ENCODE results near the gene PRICKLE2.
"Not testable (repeated sequence)": the region's sequence is repeated elsewhere in the genome, so short reads cannot be mapped to it uniquely, and the experiment has no call there.

PRICKLE2 gene

DNA sequence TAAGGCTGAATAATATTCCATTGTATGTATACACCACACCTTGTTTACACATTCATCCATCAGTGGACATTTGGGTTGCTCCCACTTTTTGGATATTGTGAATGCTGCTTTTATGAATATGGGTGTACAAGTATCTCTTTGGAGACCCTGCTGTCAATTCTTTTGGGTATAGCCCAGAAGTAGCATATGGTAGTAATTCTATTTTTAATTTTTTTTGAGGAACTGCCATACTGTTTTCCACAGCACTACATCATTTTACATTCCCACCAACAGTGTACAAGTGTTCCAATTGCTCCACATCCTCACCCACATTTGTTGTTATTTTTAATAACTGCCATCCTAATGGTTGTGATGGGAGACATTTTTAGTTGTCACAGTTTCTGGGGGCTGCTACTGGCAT lies 132.1 kb downstream of the PRICKLE2 start:
- no peak for DNase-seq

DNA sequence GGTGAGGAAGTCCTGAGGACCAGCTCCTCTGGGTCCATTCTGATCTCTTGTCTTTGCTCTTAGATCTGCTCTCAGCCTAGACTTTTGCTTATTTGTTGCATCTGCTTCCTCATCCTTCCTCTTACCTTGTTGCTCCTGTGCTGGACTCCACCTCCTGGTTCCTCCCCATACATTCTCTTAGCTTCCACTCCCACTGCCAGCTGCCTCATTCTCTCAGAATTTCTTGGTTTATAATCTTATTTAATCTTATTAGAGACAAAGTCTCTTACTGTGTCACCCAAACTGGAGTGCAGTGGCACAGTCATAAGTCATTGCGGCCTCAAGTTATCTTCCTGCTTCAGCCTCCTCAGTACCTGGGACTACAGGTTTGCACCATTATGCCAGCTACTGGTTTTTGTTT lies 133.8 kb downstream of the PRICKLE2 start:
- no peak for DNase-seq

DNA sequence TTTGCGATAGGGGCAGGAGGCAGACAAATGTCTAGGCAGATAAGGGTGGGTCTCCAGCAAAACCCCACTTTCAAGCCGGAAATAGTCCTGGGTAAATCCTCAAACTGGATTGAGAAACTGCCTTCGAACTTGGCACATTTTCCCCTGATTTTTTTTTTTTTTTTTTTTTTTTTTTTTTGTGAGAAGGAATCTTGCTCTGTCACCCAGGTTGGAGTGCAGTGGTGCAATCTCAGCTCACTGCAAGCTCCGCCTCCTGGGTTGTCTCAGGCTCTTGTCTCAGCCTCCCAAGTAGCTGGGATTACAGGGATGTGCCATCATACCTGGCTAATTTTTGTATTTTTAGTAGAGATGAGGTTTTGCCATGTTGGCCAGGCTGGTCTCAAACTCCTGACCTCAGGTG lies 135.9 kb downstream of the PRICKLE2 start:
- not testable (repeated sequence) for DNase-seq

DNA sequence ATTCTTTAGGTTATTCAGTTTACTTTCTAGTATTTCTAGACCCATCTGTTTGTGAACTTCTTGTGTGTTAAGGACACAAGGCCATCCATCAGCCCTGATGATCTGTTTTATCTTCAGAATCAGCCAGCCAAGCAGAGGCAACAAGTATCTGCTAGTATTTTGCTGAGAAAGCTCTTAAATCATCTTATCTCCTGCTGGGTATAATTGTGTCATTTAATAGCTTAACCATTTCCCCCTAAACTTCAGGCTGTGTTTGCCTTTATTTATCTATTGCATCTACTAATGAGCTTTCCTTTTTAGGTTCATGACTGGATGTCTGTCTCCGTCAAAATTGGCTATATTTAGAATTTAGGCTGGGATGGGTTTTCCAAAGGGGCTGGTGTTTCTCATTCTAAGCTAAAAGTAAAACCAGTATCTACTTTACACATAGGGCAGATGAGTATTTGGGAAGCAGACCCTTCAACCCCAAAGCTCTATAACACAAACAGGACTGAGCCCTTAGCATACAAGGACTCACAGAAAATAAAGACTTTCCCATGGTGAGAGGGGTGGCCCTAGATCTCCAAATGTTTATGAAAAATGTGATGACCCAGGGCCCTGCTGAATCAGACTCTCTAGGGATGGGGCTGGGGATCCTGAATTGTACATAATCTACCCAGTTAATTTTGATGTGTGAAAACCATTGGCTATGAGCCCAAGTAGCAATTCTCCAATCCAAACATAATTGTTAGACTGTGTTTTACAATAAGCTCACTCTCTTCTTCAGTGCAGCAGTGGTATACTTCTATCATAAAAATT lies 136.7 kb downstream of the PRICKLE2 start:
- no peak for DNase-seq

DNA sequence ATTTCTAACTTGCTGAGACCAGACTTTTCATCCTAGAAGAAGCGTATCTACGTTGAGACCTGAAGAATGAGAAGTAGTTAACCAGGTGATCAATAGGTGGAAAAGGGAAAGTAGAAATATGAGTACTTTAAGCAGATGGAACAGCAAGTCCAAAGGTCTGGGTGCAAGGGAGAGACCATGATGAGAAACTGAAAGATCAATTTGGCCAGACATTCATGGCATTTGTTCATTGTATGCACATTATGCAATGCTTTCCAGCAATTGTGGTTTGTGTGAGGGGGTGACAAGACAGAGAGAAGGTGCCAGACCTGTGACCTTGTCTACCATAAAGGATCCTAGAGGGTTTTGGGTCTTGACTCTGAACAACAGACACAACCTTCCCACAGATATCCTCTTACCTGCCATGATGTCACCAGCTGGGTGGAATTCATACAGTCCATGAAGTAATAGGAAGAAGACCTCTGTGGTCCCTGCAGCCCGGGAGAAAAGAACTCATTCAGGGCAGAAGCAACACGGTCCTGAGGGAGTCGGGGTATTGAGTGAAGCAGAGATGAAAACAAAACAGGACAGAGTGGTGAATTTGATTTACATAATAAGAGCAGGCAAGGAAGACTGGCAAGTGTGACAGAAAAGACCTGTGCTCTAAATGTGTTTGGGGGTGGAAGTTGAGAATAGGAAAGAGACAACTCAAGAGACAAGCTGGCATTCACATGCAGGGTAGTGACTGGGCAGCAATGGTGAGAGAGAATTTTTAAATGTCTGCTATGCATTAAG lies 138.6 kb downstream of the PRICKLE2 start:
- DNase-seq = no peak

DNA sequence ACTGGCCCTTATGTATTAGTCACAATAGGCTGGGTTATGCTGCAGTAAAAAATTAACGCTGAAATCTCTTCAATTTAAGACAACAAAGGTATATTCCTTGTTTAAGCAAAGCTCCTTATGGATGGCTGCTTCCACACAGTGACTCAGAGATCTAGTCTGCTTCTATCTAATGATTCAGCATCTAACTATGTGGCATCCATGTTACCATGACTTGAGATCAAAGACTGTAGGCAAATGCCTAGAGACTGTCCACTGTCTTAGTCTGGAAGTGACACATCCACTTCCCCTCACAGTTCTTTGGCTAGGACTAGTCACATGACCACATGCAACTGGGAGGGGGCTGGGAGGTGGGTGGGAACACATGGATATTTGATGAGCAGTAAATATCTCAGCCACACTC lies 140.6 kb downstream of the PRICKLE2 start:
- no peak for DNase-seq

DNA sequence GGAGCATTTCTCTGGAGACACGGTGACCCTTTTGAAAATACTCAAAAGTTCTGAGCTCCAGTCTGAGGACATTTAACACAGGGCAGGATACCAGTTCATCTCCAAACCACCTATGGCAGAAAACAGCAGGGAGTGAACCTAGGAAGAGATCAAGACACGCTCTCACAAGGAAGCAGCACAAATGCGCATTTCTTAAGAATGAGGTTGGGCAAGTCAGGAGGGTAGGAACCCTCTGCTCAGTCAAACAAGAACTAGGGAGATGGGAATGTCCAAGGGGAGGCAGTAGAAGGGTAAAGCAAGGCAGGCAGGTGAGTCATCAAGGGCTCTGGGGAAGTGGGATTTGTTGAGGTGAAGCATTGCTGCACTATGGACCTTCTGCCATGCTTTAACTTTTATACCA lies 141.7 kb downstream of the PRICKLE2 start:
- DNase-seq = no peak

DNA sequence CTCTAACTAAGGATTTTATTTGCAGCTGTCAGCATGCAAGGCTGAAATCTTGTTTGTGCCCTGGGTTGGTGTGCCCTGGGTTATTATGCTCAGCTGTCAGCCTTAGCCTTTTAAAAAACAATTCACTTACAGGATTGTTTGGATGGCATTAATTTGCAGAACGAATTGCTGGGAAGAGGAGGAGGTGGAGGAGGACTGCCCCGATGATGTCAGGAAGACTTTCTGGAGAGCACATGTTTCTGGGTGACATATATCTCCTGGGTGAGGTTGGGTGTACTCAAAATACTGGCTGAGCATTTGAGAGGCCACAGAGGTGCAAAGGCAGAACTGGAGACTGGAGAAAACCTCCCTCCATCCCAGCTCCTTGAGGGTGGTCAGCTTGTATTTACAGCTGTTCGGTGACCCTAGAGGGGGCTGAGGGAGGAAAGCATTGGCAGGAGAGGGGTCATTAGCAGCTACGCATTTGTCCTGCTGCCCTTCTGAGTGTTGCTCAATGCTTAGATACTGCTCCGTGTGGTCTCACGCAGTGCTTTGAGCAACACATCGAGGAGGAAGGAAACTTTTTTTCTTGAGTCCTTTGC lies 142.2 kb downstream of the PRICKLE2 start:
- DNase-seq = no peak

DNA sequence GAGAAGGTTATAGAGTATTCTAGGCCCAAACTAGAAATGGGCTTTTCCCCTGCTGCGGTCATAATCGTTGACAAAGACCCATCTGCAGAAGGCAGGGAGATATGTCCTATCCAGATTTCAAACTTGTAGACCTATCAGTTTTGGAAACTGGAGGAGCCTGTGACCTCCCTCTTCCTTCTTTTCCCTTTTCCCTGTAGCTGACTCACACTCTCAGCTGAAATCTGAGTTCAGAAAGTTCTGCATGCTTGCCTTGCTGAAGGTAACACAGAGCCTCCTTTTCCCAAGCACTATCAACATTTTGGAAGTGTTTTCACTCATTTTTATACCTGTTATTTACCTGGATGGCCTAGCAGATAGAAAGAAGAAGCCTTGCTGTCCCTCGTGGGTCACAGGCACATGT lies 142.9 kb downstream of the PRICKLE2 start:
- no peak for DNase-seq

DNA sequence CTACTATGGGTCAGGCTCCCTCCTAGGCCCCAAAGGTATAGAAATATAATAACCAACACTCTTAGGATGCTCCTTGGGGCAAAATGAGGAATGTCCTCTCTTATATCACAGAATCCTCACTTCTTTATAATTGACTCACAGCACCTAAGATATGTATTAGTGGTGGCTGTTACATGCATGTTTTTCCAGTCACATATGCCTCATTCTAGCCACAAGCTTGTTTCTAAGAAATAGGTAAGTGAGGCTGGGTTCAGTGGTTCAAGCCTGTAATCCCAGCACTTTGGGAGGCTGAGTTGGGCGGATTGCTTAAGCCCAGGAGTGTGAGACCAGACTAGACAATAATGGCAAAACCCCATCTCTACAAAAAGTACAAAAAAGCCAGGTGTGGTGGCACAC lies 144.0 kb downstream of the PRICKLE2 start:
- DNase-seq = no peak

DNA sequence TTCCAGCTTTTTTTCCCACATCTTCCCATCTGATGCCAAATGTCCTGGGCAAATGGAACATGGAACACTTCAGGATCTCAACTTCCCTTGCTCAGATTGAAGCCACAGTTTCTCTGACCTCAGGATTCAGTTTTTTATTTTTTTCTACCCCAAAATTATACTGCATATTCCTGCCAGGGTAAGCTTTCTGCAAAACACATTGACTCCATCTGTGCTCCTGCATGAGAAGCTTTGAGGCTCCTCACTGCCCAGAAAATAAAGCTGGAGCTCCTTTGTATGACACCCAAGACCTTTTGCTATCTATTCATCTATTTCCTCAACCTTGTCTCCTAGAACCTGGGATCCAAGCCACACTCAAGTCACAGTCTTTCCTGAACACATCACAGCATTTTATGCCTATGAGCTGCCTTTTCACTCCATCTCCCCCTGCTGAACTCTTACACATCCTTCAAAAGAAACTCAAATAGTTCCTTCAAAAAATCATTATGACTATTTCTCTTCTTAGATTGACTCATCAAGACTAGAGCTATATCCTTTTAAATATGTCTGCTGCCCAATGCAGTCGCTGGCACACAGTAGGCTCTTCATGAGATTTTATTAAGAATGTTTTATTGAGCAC lies 144.5 kb downstream of the PRICKLE2 start:
- no peak for DNase-seq

DNA sequence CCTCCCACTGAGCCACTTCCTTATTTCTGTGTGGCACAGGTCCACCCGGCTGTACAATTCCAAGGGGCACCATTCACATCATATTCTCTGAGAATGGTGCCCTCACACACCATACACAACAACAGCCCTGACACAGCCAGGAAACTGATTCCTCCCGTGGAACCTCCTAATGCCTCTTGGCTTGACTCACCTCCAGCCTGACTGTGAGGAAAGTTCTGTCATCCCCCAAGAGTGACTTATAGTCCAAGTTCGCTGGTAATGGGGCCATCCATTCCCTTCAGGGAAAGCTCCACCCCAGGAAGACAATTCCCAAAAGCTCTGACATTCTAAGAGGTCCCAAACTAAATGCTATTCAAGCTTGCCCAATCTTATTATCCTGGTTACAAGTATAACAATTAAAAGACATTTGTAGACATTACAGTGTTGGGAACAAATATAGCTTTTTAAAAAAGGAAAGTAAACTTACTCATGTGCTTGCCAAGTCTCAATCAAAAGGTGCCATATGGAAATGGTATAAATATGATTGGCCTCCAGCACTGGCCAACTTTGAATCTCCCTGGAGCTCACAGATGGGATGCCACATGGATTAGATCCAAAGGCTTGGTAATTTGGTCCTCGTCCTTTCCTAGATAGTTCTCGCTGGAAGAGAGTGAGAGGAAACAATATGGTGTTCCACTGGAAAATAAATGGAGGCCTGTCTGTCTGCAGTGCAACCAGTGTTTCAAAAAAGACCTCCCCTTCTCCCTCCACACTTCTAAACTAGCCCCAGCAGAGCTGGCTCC lies 145.7 kb downstream of the PRICKLE2 start:
- DNase-seq = no peak

DNA sequence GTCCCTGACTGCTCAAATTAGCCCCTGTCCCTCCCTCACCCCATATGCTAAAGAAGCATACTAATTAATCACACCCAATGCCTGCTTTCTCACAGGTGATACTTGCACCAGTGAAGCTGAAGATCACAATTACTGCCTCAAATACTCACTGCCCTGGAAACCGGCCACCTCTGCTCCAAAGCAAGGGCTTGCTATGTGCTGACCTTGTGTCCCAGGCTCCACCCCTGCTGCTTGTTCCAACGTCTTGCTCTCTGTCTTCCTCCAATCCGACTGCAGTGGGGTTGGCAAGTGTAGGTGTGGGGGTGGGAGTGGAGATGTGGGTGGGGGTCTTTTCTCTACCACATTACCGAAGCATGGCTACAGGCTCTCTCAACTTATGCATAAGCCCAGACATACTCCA lies 146.3 kb downstream of the PRICKLE2 start:
- no peak for DNase-seq

DNA sequence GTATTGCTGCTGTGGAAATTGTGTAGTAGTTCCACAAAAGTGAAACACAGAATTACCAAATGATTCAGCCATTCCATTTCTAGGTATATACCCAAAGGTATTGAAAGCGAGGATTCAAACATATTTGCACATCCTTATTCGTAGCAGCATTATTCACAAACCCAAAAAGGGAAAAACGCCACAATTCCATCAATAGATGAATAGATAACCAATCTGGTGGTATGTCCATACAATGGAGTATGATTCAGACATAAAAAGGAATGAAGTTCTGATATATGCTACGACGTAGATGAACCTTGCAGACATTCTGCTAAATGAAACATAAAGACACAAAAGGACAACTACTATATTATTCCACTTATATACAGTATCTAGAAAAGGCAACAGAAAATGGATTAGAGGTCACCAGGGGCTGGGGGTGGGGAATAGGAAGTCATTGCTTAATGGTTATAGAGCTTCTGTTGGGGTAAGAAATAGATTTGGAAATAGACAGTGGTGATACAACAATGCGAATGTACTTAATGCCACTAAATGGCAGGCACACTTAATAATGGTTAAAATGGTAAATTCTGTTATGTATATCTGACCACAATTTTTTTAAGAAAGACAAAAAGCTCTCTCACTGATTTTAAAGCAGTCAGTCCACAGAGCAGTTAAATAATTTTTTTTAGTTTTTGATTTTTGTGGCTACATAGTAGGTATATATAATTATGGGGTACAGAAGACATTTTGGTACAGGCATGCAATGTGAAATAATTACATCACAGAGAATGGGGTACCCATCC lies 150.2 kb downstream of the PRICKLE2 start:
- no peak for DNase-seq

DNA sequence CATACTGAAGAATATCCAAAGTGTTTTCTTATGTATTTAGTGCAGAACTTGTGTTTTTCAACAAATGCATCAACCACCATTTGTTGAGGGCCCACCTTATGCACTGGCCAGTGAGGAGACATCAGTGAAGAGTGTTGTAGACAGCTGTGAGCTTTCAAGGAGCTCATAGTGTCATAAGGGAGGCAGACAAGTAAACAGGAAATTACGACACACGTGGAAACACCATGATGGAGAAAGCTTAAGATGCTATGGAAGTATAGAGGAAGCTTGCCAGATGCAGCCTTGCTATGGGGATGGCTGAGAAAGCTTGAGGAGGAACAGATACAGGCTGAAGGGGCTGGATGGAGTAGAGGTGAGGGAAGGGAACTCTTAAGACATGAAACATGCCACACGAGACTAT lies 151.2 kb downstream of the PRICKLE2 start:
- DNase-seq = peak; percentile 35

DNA sequence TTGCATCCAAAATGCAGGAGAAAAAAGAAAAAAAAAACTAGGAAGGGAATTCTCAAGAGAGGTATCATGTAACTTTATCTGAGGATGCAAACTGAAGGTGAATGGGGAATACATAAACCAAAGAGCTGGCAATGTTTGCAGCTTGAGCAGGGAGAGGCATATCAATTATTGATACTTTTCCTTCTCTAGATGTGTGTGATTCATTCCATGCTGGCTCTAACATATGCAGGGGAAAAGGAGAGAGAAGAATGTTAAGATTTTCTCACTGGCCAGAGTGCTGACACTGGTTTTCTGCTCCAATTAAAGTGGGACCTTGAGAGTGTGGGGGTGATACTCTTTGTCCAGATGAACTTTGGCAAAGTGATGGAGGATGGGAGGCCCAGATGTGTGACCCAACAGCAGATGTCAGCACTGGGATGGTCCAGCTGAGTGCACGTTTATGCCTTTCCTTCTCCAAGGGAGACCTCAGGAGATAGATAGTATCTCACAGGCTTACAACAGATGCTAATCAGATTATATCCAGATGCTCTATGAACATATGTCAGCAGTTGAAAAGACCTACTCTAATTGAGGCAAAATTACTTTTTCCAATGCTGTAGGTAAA lies 152.0 kb downstream of the PRICKLE2 start:
- no peak for DNase-seq

DNA sequence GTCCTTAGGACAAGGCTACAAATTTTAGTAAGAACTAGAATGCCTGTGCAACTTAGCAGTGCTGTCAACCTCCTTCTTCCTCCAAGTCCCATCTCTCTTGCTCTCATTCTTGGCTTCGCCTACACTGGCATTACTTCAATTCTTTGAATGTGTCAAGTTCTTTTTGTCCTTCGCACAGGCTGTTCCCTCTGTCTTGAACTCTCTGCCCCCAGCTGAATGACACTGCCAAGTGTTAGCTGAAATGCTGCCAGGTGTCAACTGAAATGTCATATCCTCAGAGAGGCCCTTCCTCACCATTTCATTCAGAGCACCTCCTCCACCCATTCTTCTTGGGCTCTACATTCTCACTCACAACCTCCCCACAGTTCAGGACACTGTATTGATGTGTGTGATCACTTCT lies 153.1 kb downstream of the PRICKLE2 start:
- no peak for DNase-seq

DNA sequence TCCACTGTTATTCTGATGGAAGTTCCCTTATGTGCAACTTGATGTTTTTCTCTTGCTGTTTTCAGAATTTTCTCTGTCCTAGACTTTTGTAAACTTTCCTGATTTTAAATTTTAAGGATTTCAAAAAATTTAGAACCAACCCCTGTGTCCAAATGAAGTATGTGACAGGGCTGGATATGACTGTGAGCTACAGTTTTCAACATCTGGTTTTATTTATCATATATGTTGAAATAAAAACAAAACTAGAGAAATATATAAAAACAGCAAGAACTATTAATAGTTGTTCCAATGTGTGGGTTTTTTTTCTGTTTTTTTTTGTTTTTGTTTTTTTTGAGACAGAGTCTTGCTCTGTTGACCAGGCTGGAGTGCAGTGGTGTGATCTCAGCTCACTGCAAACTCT lies 154.6 kb downstream of the PRICKLE2 start:
- DNase-seq = no peak

DNA sequence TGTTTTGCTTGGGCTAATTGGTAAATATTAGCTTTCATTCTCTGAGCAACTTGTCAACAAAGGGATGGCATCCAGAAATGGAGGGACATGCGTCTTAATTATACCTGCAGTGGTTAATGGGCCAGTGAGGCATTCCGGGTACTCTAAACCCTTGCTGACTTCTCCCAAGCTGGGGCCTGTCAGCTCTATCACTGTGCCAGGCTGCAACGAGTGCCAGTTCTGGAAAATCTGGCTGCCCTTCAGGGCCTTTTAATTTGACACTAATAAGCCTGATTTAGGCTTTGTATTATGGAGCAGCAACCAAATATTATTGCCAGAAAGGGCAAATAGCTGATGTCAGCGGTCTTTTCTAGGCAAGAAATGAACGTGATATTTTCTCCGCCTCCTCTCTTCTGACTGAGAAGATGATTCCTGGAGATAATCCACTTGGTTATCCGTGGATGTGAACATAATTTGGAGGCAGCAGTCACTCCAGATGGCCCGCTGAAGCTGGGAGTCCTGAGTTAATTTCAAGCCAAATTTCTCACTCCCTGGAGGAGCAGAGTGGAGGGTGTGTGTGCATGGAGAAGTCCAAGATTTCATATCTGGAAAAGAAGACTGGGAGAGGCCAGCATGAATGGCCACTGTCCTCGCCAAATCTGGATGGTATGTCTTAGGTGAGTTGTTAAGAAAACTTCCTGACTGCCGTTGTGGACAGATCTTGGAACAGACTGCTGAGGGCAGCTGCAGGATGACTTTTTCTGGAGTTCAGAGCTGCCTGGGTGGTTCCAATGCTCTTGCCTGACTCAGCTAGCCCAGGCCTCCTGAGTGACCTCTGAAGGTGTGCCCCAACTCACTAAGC lies 157.5 kb downstream of the PRICKLE2 start:
- DNase-seq = no peak

DNA sequence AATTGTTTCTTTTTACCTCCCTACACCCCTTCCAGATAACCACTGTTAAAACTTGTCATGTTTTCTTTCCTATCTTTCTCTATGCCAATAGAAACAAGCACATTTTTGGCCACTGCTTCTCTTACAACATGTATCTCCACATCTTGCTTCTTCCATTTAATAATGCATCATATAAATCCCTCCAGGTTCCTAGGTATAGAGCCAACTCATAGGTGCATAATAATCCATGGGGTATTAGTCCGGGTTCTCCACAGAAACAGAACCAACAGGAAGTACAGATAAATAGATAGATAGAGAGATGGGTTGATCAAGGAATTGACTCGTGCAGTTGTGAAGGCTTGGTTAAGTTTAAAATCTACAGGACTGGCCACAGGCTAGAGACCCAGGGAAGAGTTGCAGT lies 160.5 kb downstream of the PRICKLE2 start:
- DNase-seq = no peak
